ENCODE data around the gene OR9Q2.
"Not testable (repeated sequence)": the region's sequence is repeated elsewhere in the genome, so short reads cannot be mapped to it uniquely, and the experiment has no call there.

The OR9Q2 gene

DNA sequence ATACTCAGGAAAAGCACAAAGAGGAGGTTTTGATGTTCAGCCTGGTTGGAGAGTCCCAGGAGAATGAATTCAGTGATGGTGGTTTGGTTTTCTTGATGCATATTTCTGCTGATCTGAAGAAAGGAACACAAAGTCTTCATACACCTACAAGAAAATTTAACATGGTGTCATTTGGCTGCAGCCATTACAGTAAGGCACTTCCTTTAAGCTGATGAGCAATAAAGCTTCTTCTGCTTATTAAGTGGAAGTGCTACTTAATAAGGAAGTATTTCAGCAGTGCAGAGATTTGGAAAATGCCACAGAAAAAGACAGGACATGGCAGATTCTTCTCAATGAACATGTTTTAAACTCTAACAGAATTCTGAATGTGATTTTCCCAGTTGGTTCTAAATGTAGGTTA is 15.2 kb downstream of the OR9Q2 start, which contains the start of gene OR1S2:
Gene OR1S2, minus strand, starts transcription at position 101 of the 400 bp plus-strand sequence. Its CDS starts 0 bp downstream, at position 101.
- DNase-seq (ENCODE audit: low read depth): no peak
- no peak within 1 kb of the TSS for H3K4me3 ChIP-seq (replicated peaks; ENCODE audit: low read depth, low read length)
- TF ChIP-seq, protein P1, sequence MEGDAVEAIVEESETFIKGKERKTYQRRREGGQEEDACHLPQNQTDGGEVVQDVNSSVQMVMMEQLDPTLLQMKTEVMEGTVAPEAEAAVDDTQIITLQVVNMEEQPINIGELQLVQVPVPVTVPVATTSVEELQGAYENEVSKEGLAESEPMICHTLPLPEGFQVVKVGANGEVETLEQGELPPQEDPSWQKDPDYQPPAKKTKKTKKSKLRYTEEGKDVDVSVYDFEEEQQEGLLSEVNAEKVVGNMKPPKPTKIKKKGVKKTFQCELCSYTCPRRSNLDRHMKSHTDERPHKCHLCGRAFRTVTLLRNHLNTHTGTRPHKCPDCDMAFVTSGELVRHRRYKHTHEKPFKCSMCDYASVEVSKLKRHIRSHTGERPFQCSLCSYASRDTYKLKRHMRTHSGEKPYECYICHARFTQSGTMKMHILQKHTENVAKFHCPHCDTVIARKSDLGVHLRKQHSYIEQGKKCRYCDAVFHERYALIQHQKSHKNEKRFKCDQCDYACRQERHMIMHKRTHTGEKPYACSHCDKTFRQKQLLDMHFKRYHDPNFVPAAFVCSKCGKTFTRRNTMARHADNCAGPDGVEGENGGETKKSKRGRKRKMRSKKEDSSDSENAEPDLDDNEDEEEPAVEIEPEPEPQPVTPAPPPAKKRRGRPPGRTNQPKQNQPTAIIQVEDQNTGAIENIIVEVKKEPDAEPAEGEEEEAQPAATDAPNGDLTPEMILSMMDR (IDR thresholded peaks at IDR 0.05; ENCODE audit: low read length, missing control alignments): no peak

DNA sequence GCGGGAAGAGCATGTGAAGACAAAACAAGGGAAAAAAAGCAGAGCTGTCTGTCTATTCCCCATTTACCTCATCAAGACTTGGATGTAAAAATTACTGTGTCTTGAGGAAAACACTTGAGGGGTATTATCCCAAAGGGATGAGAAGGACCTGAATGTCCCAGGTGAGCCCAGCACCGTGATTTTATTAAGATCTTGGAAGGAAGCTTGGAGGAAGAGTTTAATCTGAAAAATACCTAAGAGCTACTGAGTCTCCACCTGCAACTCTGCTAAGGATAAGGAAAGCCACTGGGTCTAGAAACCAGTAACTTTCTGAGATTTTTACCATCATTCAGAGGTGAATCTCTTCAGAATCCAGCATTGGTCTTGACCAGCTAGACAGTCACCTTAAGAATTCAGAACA is 23.6 kb downstream of the OR9Q2 start, which contains the start of gene OR1S1:
Gene OR1S1, plus strand, starts transcription at position 301 of the 400 bp plus-strand sequence.
- not testable (repeated sequence) for H3K4me3 ChIP-seq (replicated peaks; ENCODE audit: low read depth, low read length); DNase-seq (ENCODE audit: low read depth)

DNA sequence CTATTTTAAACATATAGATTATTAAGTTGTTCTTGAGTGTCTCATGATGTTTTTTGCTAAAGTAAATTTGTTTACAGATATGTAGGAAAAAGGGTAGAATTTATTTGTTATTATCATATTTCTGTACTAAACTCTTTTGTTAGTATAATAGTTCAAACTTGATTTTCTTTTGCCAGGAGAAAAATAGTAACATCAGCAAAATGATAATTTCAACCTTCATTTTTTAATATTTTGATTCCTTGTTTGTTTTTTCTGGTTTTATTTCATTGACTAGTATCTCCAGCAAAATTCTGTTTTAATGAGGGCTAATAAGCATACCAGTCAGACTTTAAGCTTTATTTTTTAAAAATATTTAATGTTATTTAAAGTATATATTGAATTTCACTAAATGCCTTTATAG is 27.6 kb downstream of the OR9Q2 start:
- TF ChIP-seq, protein P1 (IDR thresholded peaks at IDR 0.05; ENCODE audit: low read length, missing control alignments): no peak
- H3K4me3 ChIP-seq (replicated peaks; ENCODE audit: low read depth, low read length): no peak overlapping the region
- DNase-seq (ENCODE audit: low read depth): no peak

DNA sequence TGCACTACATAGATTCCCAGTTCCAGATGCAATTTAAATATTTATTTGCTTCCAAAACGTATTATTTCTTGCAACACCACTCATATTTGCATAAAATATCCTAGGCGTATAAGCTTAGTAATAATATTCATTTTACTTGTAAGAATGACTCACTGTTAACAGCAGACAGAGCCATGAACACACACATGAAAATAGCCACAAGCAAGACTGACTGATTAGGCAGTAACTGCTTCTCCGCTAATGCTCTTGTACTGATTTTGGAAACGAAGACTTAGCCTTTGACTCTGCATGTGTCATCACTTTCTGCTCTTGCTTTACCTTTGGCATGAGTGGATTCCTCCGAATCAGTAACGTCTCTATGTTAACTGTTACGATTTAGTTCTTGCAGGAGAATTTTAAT is 33.9 kb downstream of the OR9Q2 start:
- no peak for DNase-seq (ENCODE audit: low read depth)
- no peak overlapping the region for H3K4me3 ChIP-seq (replicated peaks; ENCODE audit: low read depth, low read length)
- TF ChIP-seq, protein P1 (IDR thresholded peaks at IDR 0.05; ENCODE audit: low read length, missing control alignments): no peak

DNA sequence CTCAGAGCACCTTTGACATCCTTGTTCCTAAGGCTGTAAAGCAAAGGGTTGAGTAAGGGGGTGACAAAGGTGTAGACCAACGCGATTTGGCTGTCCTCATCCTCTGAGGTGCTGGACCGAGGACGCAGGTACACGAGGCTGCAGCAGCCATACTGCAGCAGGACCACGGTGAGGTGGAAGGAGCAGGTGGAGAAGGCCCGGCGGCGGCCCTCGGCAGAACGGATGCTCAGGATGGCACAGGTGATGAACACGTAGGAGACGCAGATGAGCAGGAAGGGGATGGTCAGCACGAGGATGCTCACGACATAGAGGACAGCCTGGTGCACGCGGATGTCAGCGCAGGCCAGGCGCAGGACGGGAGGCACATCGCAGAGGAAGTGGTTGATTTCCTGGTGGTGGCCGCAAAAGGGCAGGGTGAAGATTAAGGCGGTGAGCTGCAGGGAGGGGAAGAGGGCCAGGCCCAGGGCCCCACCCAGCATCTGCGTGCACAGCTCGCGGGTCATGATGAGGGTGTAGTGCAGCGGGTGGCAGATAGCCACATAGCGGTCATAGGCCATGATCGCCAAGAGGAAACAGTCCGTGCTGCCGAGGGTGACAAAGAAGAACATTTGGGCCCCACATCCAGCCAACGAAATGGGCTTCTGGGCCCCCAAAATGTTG is 39.2 kb downstream of the OR9Q2 start:
- TF ChIP-seq, protein P1 (IDR thresholded peaks at IDR 0.05; ENCODE audit: low read length, missing control alignments): no peak
- no peak for DNase-seq (ENCODE audit: low read depth)
- no peak overlapping the region for H3K4me3 ChIP-seq (replicated peaks; ENCODE audit: low read depth, low read length)
